Omental fat pad (tissue), 4 donors: ENCODE results near the gene BICD1. TPM values are rescaled to one million over a fixed set of nuclear protein-coding genes. Genes with fewer than 3 reads are reported as not detected.

Source experiments
- ATAC-seq: fragments of 150-250 bp; one replicate; pipeline ENCODE4 v1.9.1; 2016; ENCODE audit warnings: mild to moderate bottlenecking, moderate library complexity; ENCODE audit not compliant: low FRiP score
- DNase-seq: peaks from one replicate; pipeline ENCODE4 v3.0.0-alpha.2; 2019; ENCODE audit warnings: low spot score
- total RNA-seq, 4 donors: library from RNA; depleted of rRNA; stranded (reverse); fragments of >200 nt; gene quantifications; one replicate each; pipeline ENCODE4 v1.1.0, GENCODE V29; 2016
- TF ChIP-seq, protein P1 (sequence below), 3 donors: fragments of 450-650 bp; IDR thresholded peaks; one replicate each; pipeline ENCODE4 v1.5.1; 2016 to 2017; ENCODE audit warnings: antibody characterized with exemption in 3 of 3, mild to moderate bottlenecking in 3 of 3, moderate library complexity in 2 of 3

Gene BICD1
- total RNA-seq, 4 donors from 2014 or later: 8.0 to 19.2 (median 9.1) TPM

DNA sequence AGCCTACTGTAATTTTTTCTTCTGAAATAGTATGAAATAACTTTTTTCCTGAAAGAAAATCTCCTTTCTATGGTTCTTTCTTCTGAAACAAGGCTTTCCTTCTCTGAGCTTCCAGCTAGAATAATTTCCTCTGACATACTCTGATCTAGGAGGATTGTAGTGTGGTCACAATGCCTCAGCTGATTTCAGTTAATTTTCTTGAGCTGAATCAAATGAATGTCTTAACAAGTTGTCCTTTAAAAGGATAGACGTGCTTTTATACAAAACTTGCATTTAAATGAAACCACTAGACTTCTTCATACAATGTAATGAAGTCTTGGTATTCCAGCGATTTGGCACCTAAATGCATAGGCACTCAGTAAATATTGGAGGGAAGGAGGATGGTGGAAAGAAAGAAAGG is 94.4 kb downstream of the BICD1 start:
- ATAC-seq (no peak), DNase-seq (no peak)
- TF ChIP-seq, protein P1, sequence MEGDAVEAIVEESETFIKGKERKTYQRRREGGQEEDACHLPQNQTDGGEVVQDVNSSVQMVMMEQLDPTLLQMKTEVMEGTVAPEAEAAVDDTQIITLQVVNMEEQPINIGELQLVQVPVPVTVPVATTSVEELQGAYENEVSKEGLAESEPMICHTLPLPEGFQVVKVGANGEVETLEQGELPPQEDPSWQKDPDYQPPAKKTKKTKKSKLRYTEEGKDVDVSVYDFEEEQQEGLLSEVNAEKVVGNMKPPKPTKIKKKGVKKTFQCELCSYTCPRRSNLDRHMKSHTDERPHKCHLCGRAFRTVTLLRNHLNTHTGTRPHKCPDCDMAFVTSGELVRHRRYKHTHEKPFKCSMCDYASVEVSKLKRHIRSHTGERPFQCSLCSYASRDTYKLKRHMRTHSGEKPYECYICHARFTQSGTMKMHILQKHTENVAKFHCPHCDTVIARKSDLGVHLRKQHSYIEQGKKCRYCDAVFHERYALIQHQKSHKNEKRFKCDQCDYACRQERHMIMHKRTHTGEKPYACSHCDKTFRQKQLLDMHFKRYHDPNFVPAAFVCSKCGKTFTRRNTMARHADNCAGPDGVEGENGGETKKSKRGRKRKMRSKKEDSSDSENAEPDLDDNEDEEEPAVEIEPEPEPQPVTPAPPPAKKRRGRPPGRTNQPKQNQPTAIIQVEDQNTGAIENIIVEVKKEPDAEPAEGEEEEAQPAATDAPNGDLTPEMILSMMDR (IDR thresholded peaks at IDR 0.05): no peak

DNA sequence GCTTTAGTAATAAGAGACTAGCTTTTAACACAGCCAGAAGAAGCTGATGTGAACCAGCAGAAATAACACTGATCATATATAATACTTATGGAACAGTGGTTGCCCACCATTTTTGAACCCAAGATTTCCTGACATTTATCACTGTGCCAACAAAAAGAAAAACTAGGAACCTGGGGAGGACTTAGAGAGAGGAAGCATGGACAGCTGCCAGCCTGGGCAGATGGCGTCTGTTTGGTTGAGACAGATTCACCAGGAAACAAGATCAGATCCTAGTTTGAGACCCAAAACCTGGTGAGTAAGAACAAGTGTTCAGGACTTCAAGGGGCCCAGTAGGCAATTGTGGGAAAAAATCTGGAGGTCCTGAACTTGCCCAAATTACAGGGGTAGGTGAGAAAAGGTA is 95.3 kb downstream of the BICD1 start:
- ATAC-seq (no peak), DNase-seq (no peak)
- TF ChIP-seq, protein P1 (IDR thresholded peaks at IDR 0.05): no peak

DNA sequence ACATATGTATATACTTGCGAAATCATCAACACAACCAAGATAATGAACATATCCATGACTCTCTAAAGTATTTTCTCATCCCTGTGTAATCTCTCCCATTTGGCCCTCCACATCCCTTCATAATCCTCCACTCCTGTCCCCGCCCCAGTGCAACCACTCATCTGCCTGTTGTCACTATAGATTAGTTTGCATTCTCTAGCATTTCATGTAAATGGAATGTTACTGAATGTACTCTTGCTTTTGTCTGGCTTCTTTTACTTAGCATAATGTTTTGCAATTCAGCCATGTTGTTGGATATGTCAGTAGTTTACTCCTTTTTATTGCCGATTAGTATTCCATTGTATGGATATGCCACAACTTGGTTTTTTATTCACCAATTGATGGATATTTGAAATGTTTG is 99.1 kb downstream of the BICD1 start:
- ATAC-seq (no peak), DNase-seq (no peak)
- TF ChIP-seq, protein P1 (IDR thresholded peaks at IDR 0.05): no peak

DNA sequence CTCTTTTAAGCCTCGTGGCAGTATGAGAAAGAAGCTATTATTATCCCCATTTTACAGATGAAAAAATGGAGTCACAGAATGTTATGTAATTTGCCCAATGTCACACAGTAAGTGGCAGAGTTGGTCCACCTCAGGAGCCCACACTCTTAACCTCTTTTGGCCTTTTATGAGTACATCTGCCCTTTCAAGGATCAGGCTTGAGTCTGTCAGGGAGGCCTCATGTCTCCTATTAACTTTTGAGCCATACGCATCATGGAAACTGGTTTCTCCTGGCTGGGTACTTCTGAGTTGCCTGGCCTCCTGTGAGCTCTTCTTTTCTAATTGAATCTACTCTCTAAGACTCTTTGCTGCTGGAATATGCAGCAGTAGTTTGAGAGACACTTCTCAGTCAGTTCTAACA is 101.7 kb downstream of the BICD1 start:
- DNase-seq: no peak
- no peak for ATAC-seq
- TF ChIP-seq, protein P1 (IDR thresholded peaks at IDR 0.05): no peak

DNA sequence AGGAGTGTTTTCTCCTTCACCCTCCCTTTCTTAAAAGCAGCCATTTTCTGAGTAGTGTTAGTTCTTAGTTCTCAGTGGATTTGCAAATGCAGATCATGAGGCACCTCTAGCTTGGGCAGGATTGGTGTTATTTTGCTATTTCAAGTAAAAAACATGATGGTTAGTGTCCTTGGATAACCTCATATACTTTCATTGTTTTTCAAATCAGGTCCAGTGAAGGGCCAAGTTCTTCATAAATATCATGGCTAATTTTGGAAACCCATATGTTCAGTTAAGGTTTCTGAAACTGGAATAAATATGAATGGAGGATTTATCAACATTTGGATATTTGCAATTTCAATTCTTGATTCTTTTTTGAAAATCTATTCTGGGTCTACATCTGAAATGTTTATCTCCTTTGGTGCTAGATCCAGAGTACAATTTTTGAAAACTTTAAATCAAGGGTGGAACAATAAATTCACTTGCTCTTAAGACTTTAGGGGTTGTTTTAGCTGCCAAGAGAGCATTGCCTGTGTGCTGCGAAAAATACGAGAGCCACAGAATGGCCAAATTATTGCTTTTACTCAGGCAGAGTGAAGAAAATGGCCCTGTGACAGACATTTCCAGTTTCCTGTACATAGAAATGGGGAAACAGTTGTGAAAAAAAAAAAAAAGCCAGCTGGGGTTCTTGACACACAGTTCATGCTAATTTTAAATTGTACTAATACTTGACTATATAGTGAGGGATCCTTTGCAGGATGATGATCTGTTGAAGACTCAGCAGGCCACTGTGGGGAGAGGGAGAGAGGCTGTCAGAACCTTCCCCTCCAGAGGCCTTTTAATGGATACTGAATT is 104.6 kb downstream of the BICD1 start:
- ATAC-seq: no peak
- TF ChIP-seq, protein P1 (IDR thresholded peaks at IDR 0.05): no peak
- no peak for DNase-seq

DNA sequence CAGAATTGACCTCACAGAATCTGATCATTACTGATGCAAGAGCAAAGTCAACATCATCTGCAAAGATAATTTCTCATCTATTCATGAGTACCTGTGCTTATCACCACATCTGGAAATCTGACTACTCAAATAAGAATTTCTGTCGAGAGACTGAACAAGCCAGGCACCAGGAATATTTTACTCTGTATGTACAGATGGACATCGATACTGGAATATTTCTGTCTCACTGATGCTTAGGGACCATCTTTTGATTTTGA is 105.2 kb downstream of the BICD1 start:
- ATAC-seq: no peak

GRCh38 chr12:32214723-32215122 is 108.1 kb downstream of the BICD1 start:
- TF ChIP-seq, protein P1 (IDR thresholded peaks at IDR 0.05): no peak
- no peak for DNase-seq
- no peak for ATAC-seq

More for the DNA sequence above, 105.2 kb downstream of the BICD1 start:
- TF ChIP-seq, protein P1 (IDR thresholded peaks at IDR 0.05): no peak
- no peak for DNase-seq
